MM.1S (cell line): ENCODE data around the gene RACGAP1.

Experiments used
- EZH2 ChIP-seq: fragments of 300-600 bp; sonication (generic); optimal IDR thresholded peaks from 2 replicates; pipeline ENCODE3; 2017; ENCODE audit warnings: low read depth, mild to moderate bottlenecking, antibody characterized with exemption, low read length, mixed read lengths
- TF ChIP-seq, protein P1 (sequence below): fragments of 300-600 bp; sonication (generic); IDR thresholded peaks from 2 replicates; pipeline ENCODE4 v1.5.1; 2016; ENCODE audit warnings: antibody characterized with exemption, low read length, mixed read lengths

DNA sequence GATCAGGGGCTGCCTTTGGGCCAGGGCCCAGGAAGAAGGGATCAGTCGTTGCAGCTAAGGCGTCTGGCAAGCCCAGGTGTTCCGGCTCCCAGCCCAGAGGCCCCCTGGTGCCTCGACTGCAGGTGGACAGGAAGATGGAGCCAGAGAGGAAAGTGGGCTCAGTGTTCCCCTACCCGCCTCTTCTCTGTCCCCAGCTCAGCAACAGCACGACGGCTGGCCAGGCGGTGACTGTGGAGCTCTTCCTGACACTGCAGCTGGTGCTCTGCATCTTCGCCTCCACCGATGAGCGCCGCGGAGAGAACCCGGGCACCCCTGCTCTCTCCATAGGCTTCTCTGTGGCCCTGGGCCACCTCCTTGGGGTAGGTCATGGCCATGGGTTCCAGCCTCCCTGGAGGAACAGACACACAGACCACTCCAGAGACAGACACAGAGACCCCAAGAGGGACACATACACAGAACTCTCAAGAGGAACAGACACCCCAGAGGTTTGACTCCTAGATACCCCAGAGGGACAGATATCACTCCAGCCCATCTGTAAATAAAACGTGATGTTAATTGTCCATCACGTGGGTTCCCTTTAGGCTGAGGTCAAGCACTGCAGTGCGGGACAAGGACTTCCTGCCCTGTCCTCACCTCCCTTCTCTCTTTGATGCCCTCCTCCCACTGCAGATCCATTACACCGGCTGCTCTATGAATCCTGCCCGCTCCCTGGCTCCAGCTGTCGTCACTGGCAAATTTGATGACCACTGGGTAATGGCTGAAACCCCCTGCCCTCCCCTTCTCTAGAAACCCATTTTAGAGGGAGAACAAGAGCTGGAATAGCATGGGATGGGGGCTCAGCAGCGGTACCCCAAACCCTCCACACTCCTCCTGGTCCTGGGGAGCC lies 71.1 kb downstream of the RACGAP1 start:
- TF ChIP-seq, protein P1, sequence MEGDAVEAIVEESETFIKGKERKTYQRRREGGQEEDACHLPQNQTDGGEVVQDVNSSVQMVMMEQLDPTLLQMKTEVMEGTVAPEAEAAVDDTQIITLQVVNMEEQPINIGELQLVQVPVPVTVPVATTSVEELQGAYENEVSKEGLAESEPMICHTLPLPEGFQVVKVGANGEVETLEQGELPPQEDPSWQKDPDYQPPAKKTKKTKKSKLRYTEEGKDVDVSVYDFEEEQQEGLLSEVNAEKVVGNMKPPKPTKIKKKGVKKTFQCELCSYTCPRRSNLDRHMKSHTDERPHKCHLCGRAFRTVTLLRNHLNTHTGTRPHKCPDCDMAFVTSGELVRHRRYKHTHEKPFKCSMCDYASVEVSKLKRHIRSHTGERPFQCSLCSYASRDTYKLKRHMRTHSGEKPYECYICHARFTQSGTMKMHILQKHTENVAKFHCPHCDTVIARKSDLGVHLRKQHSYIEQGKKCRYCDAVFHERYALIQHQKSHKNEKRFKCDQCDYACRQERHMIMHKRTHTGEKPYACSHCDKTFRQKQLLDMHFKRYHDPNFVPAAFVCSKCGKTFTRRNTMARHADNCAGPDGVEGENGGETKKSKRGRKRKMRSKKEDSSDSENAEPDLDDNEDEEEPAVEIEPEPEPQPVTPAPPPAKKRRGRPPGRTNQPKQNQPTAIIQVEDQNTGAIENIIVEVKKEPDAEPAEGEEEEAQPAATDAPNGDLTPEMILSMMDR: no peak
- TF ChIP-seq EZH2: no peak
